Measurements from ENCODE around the gene ASB18. TPM values are rescaled to one million over a fixed set of nuclear protein-coding genes. Genes with fewer than 3 reads are reported as not detected.
A peak's percentile ranks its signal among the peaks of the same experiment; 100 is the strongest.

The ASB18 gene
- total and polyA plus RNA-seq, 2 of the 4 experiments (the other 2 are of a cell fraction): not detected

GRCh38 chr2:236175548-236176150 is 88.6 kb downstream of the ASB18 start:
- no CpG with 5 or more reads among the region's 6 CpGs for whole genome bisulfite sequencing, 2 experiments (ENCODE audit: extremely low coverage in 2 of 2, insufficient read length in 1 of 2)
- CTCF ChIA-PET: interaction anchor here (0.7 to 1.0 kb wide), 3 partner anchors 14 to 397 kb away, joined by 3 to 4 read pairs (median 4); no protein-coding TSS in a partner anchor

More at GRCh38 chr2:236175548-236176150, 88.6 kb downstream of the ASB18 start:
- H2AK9ac ChIP-seq (replicated peaks; ENCODE audit: low read depth, low read length, poor library complexity): no peak overlapping the region
- H3K27ac ChIP-seq (ENCODE audit: insufficient read depth, low read length): no peak overlapping the region
- dilution Hi-C loops (cut with HindIII; ENCODE audit: low sequenced_read_pairs, unreplicated experiment) (loop anchor here (25.0 kb wide), 1 partner anchor 388 kb away; no protein-coding TSS in a partner anchor), in situ Hi-C loops (cut with MboI; ENCODE audit: low sequenced_read_pairs) (loop anchor here (5.0 kb wide), 1 partner anchor 408 kb away; no protein-coding TSS in a partner anchor), intact Hi-C loops (cut with micrococcal nuclease) (loop anchor here (1.0 to 10.0 kb wide), 2 partner anchors 231 to 372 kb away; no protein-coding TSS in a partner anchor)
- no peaks in the 10 kb centered on the region for H3K9me1 ChIP-seq (ENCODE audit: insufficient read depth, low read length)
- no peak overlapping the region for H3K4ac ChIP-seq (ENCODE audit: low read depth, low read length)
- no peak overlapping the region for H3K9ac ChIP-seq (ENCODE audit: low read depth, low read length)
- H3K56ac ChIP-seq (ENCODE audit: extremely low read depth, insufficient read depth, low read length): no peak overlapping the region
- H3K36me3 ChIP-seq (ENCODE audit: control insufficient read depth, insufficient read depth, low read length): no peaks in the 10 kb centered on the region
- no peak overlapping the region for H2BK5ac ChIP-seq (ENCODE audit: low read depth, low read length, poor library complexity, severe bottlenecking)
- H3K27me3 ChIP-seq (ENCODE audit: control insufficient read depth, insufficient read depth, low read length): peaks cover 45% of the 10 kb centered on the region
- H3K4me2 ChIP-seq (ENCODE audit: low read depth, low read length): no peak overlapping the region
- H4K8ac ChIP-seq (ENCODE audit: low read depth in 2 of 2, low read length in 2 of 2): no peak overlapping the region
- H2BK120ac ChIP-seq (ENCODE audit: low read depth, low read length): no peak overlapping the region
- H4K91ac ChIP-seq (ENCODE audit: insufficient read depth, low read depth, low read length): no peak overlapping the region
- peaks cover 6% of the 10 kb centered on the region for H3K4me1 ChIP-seq (ENCODE audit: control insufficient read depth, insufficient read depth, low read length)
- no peak overlapping the region for H2AFZ ChIP-seq (replicated peaks; ENCODE audit: low read length, poor library complexity)
- no peak overlapping the region for H2BK15ac ChIP-seq (ENCODE audit: low read depth, low read length)
- no peak overlapping the region for H3K23ac ChIP-seq (ENCODE audit: low read depth, low read length)
- H3K18ac ChIP-seq (ENCODE audit: low read depth, low read length): no peak overlapping the region
- H2BK20ac ChIP-seq (ENCODE audit: low read depth, low read length): no peak overlapping the region
- no TSS peak for BruUV-seq (replicated peaks)
- no peaks in the 10 kb centered on the region for H4K20me1 ChIP-seq (ENCODE audit: insufficient read depth, low read length)
- POLR2A ChIA-PET (ENCODE audit: unreplicated experiment): no interaction called here
- no peaks in the 10 kb centered on the region for H3K79me1 ChIP-seq (ENCODE audit: low read depth in 1 of 2, low read length in 2 of 2)
- no peak overlapping the region for H4K5ac ChIP-seq (ENCODE audit: low read depth, low read length)
- TF ChIP-seq FOS (IDR thresholded peaks at IDR 0.05; ENCODE audit: low read depth, low read length) (no peak), USF2 (IDR thresholded peaks at IDR 0.05; ENCODE audit: low read depth, low read length) (0 out of 2 replicates have a peak, but pooled peaks have one; percentile 7), ELK1 (IDR thresholded peaks at IDR 0.05; ENCODE audit: borderline replicate concordance, low read depth, low read length) (no peak)
- no peak overlapping the region for H2AK5ac ChIP-seq (ENCODE audit: low read depth, low read length)
- H3K4me3 ChIP-seq (ENCODE audit: insufficient read depth, low read depth, low read length): no peak overlapping the region
- ATAC-seq (ENCODE audit: low read depth): no peak
- no peaks in the 10 kb centered on the region; the same call in 1 of the 2 replicates for H3K9me3 ChIP-seq (ENCODE audit: control insufficient read depth, insufficient read depth, low read length)
- no peak overlapping the region for H3K14ac ChIP-seq (replicated peaks; ENCODE audit: low read depth, low read length)
- DNase-seq: no peak
